Gastrocnemius medialis (tissue), 4 donors: Measurements from ENCODE around the gene VAT1L. TPM values are rescaled to one million over a fixed set of nuclear protein-coding genes. Genes with fewer than 3 reads are reported as not detected.
"Not testable (repeated sequence)": the region's sequence is repeated elsewhere in the genome, so short reads cannot be mapped to it uniquely, and the experiment has no call there.

ENCODE experiments used
- ATAC-seq, 2 donors: fragments of 150-250 bp; one replicate each; pipeline ENCODE4 v1.9.1; 2016
- DNase-seq, 2 donors: peaks; one replicate each; pipeline ENCODE4 v3.0.0-alpha.2; 2019
- H3K27ac ChIP-seq, 4 donors: fragments of 200-600 bp; sonication (generic); 1 replicate in 1 of 4; 2 replicates in 3 of 4; pipeline ENCODE4 v1.5.1; 2016 to 2018; ENCODE audit warnings: mild to moderate bottlenecking in 2 of 4, moderate library complexity in 1 of 4
- H3K27me3 ChIP-seq, 3 donors: fragments of 200-600 bp; sonication (generic) in 2 of 3; 1 replicate in 1 of 3; 2 replicates in 2 of 3; pipeline versions ENCODE4 v1.5.1 to v1.6.0; 2016 to 2019; ENCODE audit warnings: mild to moderate bottlenecking in 1 of 3, moderate library complexity in 1 of 3
- H3K36me3 ChIP-seq, 2 donors: fragments of 200-600 bp; sonication (generic) in 1 of 2; one replicate each; pipeline ENCODE4 v1.5.1; 2017 to 2018
- H3K4me1 ChIP-seq, 2 donors: fragments of 200-600 bp; sonication (generic) in 1 of 2; one replicate each; pipeline ENCODE4 v1.5.1; 2016 to 2017; ENCODE audit warnings: mild to moderate bottlenecking in 2 of 2
- H3K4me3 ChIP-seq, 4 donors: fragments of 200-600 bp; sonication (generic) in 3 of 4; 1 replicate in 1 of 4; 2 replicates in 3 of 4; pipeline ENCODE4 v1.5.1; 2016 to 2019; ENCODE audit warnings: mild to moderate bottlenecking in 2 of 4
- H3K9me3 ChIP-seq, 3 donors: fragments of 200-600 bp; sonication (generic) in 2 of 3; 1 replicate in 1 of 3; 2 replicates in 2 of 3; pipeline ENCODE4 v1.5.1; 2016 to 2019
- CTCF ChIP-seq, 5 experiments: fragments of 450-650 bp in 3 of 5; fragments of 200-600 bp in 2 of 5; sonication (generic) in 2 of 5; IDR thresholded peaks in 4 of 5; conservative IDR thresholded peaks in 1 of 5; 1 replicate in 4 of 5; 2 replicates in 1 of 5; pipeline ENCODE4 v1.5.1; 2016 to 2019; ENCODE audit warnings: antibody characterized with exemption in 5 of 5, mild to moderate bottlenecking in 3 of 5, moderate library complexity in 3 of 5
- POLR2A ChIP-seq, 2 donors: fragments of 450-650 bp; IDR thresholded peaks; one replicate each; pipeline ENCODE4 v1.6.1; 2017; ENCODE audit warnings: antibody characterized with exemption in 2 of 2, mild to moderate bottlenecking in 2 of 2, moderate library complexity in 2 of 2
- in situ Hi-C, 4 donors: fragments of 200-750 bp; cut with MboI; loops; one replicate each; pipeline versions ENCODE4 v1.15.0 to v1.8.0; 2017; ENCODE audit warnings: low sequenced_read_pairs in 4 of 4
- intact Hi-C: fragments of 100-400 bp; cut with DNase I; formaldehyde crosslinking; loops from one replicate; pipeline ENCODE4 v1.15.1; 2023; ENCODE audit warnings: low total_unique reads
- total RNA-seq, 4 donors: library from RNA; depleted of rRNA; stranded (reverse); fragments of >200 nt; gene quantifications; one replicate each; pipeline versions ENCODE4 v1.1.0 to v1.2.3, GENCODE V29; 2016

VAT1L gene
- total RNA-seq, 4 donors from 2014 or later: 0.04 TPM; not detected in 3

GRCh38 chr16:77945126-77945525, 156.8 kb downstream of the VAT1L start:
- Histone ChIP-seq H3K27me3 (peaks cover 0 to 13% (median 0%) of the 10 kb centered on the region in 3 donors), H3K4me3 (no peak overlapping the region), H3K27ac (no peak overlapping the region), H3K9me3 (no peaks in the 10 kb centered on the region), H3K36me3 (no peaks in the 10 kb centered on the region), H3K4me1 (no peaks in the 10 kb centered on the region)
- no peak for ATAC-seq
- in situ Hi-C loops (no loop called here), intact Hi-C loops (no loop called here)
- TF ChIP-seq CTCF (IDR thresholded peaks at IDR 0.05 in 4 of 5, conservative IDR thresholded peaks at IDR 0.05 in 1 of 5) (no peak), POLR2A (IDR thresholded peaks at IDR 0.05) (no peak)
- no peak for DNase-seq

DNA sequence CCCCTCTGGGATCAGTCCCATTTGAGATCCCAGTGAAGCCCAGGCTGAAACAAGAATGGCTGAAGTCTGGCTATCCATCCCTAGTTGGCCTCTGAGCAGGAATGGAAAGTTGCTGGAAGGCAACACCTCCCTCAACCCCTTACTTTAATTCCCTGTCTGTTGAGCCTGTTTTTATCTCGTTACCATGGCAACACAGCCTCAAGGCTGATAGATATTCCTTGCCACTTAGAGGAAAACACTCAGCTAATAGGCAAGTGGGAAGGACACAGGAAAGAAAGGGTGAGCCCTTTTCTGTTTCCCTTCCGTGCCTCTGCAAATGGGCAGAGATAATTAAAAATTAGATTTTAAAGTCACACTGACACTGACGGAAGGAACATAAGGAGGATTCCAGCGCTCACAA, 158.5 kb downstream of the VAT1L start:
- Histone ChIP-seq H3K4me1 (no peaks in the 10 kb centered on the region), H3K27ac (no peak overlapping the region), H3K9me3 (no peaks in the 10 kb centered on the region), H3K4me3 (no peak overlapping the region), H3K27me3 (peaks cover 0 to 13% (median 0%) of the 10 kb centered on the region in 3 donors), H3K36me3 (no peaks in the 10 kb centered on the region)
- ATAC-seq: no peak
- in situ Hi-C loops (no loop called here), intact Hi-C loops (no loop called here)
- TF ChIP-seq CTCF (IDR thresholded peaks at IDR 0.05 in 4 of 5, conservative IDR thresholded peaks at IDR 0.05 in 1 of 5) (no peak), POLR2A (IDR thresholded peaks at IDR 0.05) (no peak)
- DNase-seq: no peak

DNA sequence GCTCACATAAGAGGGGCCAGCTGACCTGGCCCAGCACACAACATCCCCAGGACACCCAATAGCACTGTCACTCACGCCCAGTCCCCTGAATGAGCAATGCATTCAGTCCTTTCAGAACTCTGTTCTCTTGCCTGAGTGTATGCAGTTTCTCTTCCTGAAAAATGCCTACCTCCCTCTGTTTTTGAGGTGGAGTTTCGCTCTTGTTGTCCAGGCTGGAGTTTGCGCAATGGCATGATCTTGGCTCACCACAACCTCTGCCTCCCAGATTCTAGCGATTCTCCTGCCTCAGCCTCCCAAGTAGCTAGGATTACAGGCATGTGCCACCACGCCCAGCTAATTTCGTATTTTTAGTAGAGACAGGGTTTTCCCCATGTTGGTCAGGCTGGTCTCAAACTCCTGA, 159.2 kb downstream of the VAT1L start:
- intact Hi-C loops, in situ Hi-C loops, H3K27ac ChIP-seq, H3K4me1 ChIP-seq, DNase-seq, H3K9me3 ChIP-seq, H3K4me3 ChIP-seq, H3K36me3 ChIP-seq, ATAC-seq: not testable (repeated sequence)
- peaks cover 0 to 13% (median 0%) of the 10 kb centered on the region in 3 donors for H3K27me3 ChIP-seq

DNA sequence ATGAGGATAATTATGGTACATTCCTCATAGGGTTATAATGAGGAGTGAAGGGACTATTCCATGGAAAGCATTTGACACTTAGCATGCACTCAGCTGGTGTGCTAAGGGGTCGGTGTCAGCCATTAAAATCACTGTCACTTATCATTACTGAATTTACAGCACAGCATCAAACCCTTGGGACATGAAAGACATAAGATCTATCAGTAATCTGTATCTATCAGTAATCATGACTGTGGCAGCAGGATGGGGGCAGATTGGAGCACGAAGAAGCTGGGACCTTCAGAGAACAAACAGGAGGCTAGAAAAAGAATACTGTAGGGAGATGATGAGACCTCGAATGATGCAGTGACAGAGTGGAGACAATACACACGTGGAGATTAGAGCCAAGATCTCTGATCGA, 160.5 kb downstream of the VAT1L start:
- ATAC-seq (no peak), DNase-seq (no peak)
- intact Hi-C loops (no loop called here), in situ Hi-C loops (no loop called here)
- H3K4me1 ChIP-seq: no peaks in the 10 kb centered on the region
- no peak overlapping the region for H3K27ac ChIP-seq
- TF ChIP-seq CTCF (IDR thresholded peaks at IDR 0.05 in 4 of 5, conservative IDR thresholded peaks at IDR 0.05 in 1 of 5): no peak
- TF ChIP-seq POLR2A (IDR thresholded peaks at IDR 0.05): no peak
- peaks cover 0 to 13% (median 0%) of the 10 kb centered on the region in 3 donors for H3K27me3 ChIP-seq
- no peaks in the 10 kb centered on the region for H3K9me3 ChIP-seq
- H3K4me3 ChIP-seq: no peak overlapping the region
- H3K36me3 ChIP-seq: no peaks in the 10 kb centered on the region

DNA sequence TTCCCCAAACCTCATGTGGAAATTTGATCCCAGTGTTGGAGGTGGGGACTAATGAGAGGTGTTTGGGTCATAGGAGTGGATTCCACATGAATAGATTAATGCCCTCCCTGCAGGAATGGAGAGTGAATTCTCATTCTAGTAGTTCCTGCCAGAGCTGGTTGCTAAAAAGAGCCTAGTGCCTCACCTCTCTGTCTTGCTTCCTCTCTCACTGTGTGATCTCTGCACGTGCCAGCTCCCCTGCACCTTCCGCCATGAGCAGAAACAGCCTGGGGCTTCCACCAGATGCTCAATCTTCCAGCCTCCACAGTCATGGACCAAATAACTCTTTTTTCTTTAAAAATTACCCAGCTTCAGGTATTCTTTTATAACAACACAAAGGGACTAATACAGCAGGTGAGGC, 161.1 kb downstream of the VAT1L start:
- ATAC-seq (no peak), DNase-seq (no peak)
- in situ Hi-C loops: no loop called here
- H3K9me3 ChIP-seq: no peaks in the 10 kb centered on the region
- TF ChIP-seq CTCF (IDR thresholded peaks at IDR 0.05 in 4 of 5, conservative IDR thresholded peaks at IDR 0.05 in 1 of 5): no peak
- no peak for TF ChIP-seq POLR2A (IDR thresholded peaks at IDR 0.05)
- H3K36me3 ChIP-seq: no peaks in the 10 kb centered on the region
- H3K4me3 ChIP-seq: no peak overlapping the region
- H3K27me3 ChIP-seq: peaks cover 0 to 13% (median 0%) of the 10 kb centered on the region in 3 donors
- H3K4me1 ChIP-seq: no peaks in the 10 kb centered on the region
- intact Hi-C loops: no loop called here
- no peak overlapping the region for H3K27ac ChIP-seq
